Neural cell (in vitro differentiated cells): Measurements from ENCODE around the gene CKAP5.

Source experiments
- EP300 ChIP-seq: fragments of 450-650 bp; conservative IDR thresholded peaks from 2 replicates; pipeline ENCODE4 v1.6.1; 2014; ENCODE audit warnings: antibody characterized with exemption, mild to moderate bottlenecking, moderate library complexity; ENCODE audit not compliant: poor library complexity, severe bottlenecking
- EZH2 ChIP-seq: fragments of 200-600, 300-800 bp; shearing (Covaris generic), sonication (generic); IDR thresholded peaks from 2 replicates; pipeline ENCODE4 v1.6.1; 2014; ENCODE audit warnings: antibody characterized with exemption, low read length, borderline replicate concordance, mild to moderate bottlenecking; ENCODE audit not compliant: insufficient read depth, poor library complexity, severe bottlenecking
- MXI1 ChIP-seq: fragments of 450-650 bp; conservative IDR thresholded peaks from 2 replicates; pipeline ENCODE4 v1.6.1; 2014; ENCODE audit warnings: antibody characterized with exemption, mild to moderate bottlenecking; ENCODE audit not compliant: poor library complexity, severe bottlenecking
- POLR2AphosphoS5 ChIP-seq: IDR thresholded peaks from 2 replicates; pipeline ENCODE4 v1.6.1; 2012
- RAD21 ChIP-seq: fragments of 450-650 bp; conservative IDR thresholded peaks from 2 replicates; pipeline ENCODE4 v1.6.1; 2014; ENCODE audit warnings: antibody characterized with exemption, mild to moderate bottlenecking, moderate library complexity
- SMC3 ChIP-seq: fragments of 450-650 bp; conservative IDR thresholded peaks from 2 replicates; pipeline ENCODE4 v1.6.1; 2014; ENCODE audit warnings: antibody characterized with exemption, mild to moderate bottlenecking, moderate library complexity; ENCODE audit not compliant: poor library complexity
- TAF1 ChIP-seq: IDR thresholded peaks from 2 replicates; pipeline ENCODE4 v1.6.1; 2012; ENCODE audit warnings: low read depth
- TF ChIP-seq, protein P1 (sequence below): fragments of 450-650 bp; IDR thresholded peaks from 2 replicates; pipeline ENCODE4 v1.5.1; 2014; ENCODE audit warnings: antibody characterized with exemption, mild to moderate bottlenecking, moderate library complexity; ENCODE audit not compliant: poor library complexity, severe bottlenecking
- TF ChIP-seq, protein P2 (sequence below): IDR thresholded peaks from 2 replicates; pipeline ENCODE4 v1.6.1; 2012; ENCODE audit warnings: borderline replicate concordance

DNA sequence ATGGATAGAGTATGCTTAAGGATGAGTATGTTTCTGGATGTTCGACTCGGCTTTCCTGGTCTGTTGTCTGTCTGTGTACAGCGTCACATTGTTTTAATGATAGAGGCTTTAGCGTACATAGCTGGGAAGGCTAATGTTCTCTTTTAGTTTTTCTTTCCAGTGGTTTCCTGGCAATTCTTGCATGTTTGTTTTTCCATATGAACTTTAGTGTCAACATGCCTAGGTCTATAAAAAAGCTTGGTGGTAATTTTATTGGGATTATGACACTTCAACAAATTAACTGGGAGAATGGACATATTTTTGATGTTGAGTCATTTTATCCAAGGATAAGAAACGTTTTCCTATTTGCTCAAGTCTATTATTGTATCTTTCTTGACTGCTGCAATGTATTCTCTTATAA, 109.5 kb downstream of the CKAP5 start:
- no peak for TF ChIP-seq POLR2AphosphoS5
- no peak for TF ChIP-seq EZH2
- TF ChIP-seq, protein P1, sequence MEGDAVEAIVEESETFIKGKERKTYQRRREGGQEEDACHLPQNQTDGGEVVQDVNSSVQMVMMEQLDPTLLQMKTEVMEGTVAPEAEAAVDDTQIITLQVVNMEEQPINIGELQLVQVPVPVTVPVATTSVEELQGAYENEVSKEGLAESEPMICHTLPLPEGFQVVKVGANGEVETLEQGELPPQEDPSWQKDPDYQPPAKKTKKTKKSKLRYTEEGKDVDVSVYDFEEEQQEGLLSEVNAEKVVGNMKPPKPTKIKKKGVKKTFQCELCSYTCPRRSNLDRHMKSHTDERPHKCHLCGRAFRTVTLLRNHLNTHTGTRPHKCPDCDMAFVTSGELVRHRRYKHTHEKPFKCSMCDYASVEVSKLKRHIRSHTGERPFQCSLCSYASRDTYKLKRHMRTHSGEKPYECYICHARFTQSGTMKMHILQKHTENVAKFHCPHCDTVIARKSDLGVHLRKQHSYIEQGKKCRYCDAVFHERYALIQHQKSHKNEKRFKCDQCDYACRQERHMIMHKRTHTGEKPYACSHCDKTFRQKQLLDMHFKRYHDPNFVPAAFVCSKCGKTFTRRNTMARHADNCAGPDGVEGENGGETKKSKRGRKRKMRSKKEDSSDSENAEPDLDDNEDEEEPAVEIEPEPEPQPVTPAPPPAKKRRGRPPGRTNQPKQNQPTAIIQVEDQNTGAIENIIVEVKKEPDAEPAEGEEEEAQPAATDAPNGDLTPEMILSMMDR = no peak
- TF ChIP-seq EP300 = no peak
- TF ChIP-seq TAF1 = no peak
- TF ChIP-seq SMC3 = no peak
- no peak for TF ChIP-seq RAD21
- TF ChIP-seq, protein P2, sequence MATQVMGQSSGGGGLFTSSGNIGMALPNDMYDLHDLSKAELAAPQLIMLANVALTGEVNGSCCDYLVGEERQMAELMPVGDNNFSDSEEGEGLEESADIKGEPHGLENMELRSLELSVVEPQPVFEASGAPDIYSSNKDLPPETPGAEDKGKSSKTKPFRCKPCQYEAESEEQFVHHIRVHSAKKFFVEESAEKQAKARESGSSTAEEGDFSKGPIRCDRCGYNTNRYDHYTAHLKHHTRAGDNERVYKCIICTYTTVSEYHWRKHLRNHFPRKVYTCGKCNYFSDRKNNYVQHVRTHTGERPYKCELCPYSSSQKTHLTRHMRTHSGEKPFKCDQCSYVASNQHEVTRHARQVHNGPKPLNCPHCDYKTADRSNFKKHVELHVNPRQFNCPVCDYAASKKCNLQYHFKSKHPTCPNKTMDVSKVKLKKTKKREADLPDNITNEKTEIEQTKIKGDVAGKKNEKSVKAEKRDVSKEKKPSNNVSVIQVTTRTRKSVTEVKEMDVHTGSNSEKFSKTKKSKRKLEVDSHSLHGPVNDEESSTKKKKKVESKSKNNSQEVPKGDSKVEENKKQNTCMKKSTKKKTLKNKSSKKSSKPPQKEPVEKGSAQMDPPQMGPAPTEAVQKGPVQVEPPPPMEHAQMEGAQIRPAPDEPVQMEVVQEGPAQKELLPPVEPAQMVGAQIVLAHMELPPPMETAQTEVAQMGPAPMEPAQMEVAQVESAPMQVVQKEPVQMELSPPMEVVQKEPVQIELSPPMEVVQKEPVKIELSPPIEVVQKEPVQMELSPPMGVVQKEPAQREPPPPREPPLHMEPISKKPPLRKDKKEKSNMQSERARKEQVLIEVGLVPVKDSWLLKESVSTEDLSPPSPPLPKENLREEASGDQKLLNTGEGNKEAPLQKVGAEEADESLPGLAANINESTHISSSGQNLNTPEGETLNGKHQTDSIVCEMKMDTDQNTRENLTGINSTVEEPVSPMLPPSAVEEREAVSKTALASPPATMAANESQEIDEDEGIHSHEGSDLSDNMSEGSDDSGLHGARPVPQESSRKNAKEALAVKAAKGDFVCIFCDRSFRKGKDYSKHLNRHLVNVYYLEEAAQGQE = no peak
- no peak for TF ChIP-seq MXI1
